H1 (cell line): Measurements from ENCODE around the gene CCDC51. TPM values are rescaled to one million over a fixed set of nuclear protein-coding genes. Genes with fewer than 3 reads are reported as not detected.

Experiments
- CTCF ChIA-PET: fragments of 300-600 bp; sonication (Branson Sonifier 250); formaldehyde crosslinking; loops from one replicate; lab custom pipeline; 2021; ENCODE audit not compliant: partially characterized antibody; lab: Charles Lee
- POLR2A ChIA-PET: fragments of 300-600 bp; sonication (Branson Sonifier 250); formaldehyde crosslinking; loops from one replicate; lab custom pipeline; 2021; ENCODE audit warnings: inconsistent platforms; ENCODE audit not compliant: partially characterized antibody; lab: Charles Lee
- DNase-seq, 2 experiments: peaks; one replicate each; pipeline versions ENCODE4 v3.0.0 to v3.0.0-alpha.2; 2010 to 2022; ENCODE audit warnings: low spot score in 2 of 2, low read depth in 1 of 2, mixed read lengths in 1 of 2
- FAIRE-seq: peaks from 2 replicates; lab custom pipeline; 2011; peaks lifted over from hg19 to GRCh38; lab: Jason Lieb, UNC
- H2AFZ ChIP-seq: 2 replicates; pipeline ENCODE4 v1.8.1; 2012; ENCODE audit warnings: low read length, inconsistent platforms
- H2AK5ac ChIP-seq: 2 replicates; pipeline ENCODE4 v1.6.1; 2013; ENCODE audit warnings: low read depth, low read length
- H2BK120ac ChIP-seq: replicated peaks from 2 replicates; pipeline ENCODE3; 2013; ENCODE audit warnings: low read depth, low read length, inconsistent platforms
- H2BK12ac ChIP-seq: 2 replicates; pipeline ENCODE4 v1.6.1; 2013; ENCODE audit warnings: low read depth, low read length
- H2BK15ac ChIP-seq: 2 replicates; pipeline ENCODE4 v1.6.1; 2013; ENCODE audit warnings: low read length
- H2BK20ac ChIP-seq: 2 replicates; pipeline ENCODE4 v1.6.1; 2013; ENCODE audit warnings: low read length
- H2BK5ac ChIP-seq: 2 replicates; pipeline ENCODE4 v1.6.1; 2013; ENCODE audit warnings: low read depth, low read length
- H3K14ac ChIP-seq: 2 replicates; pipeline ENCODE4 v1.6.1; 2013; ENCODE audit warnings: inconsistent platforms; ENCODE audit not compliant: insufficient read length
- H3K18ac ChIP-seq: 2 replicates; pipeline ENCODE4 v1.6.1; 2013; ENCODE audit warnings: low read length; ENCODE audit errors: extremely low read depth
- H3K23ac ChIP-seq: 2 replicates; pipeline ENCODE4 v1.6.1; 2013; ENCODE audit warnings: inconsistent platforms; ENCODE audit not compliant: insufficient read length
- H3K23me2 ChIP-seq: 2 replicates; pipeline ENCODE4 v1.6.1; 2013; ENCODE audit warnings: low read depth, low read length
- H3K27ac ChIP-seq: 2 replicates; pipeline ENCODE4 v1.6.1; 2011; ENCODE audit warnings: low read depth, low read length, inconsistent platforms
- H3K27me3 ChIP-seq, 4 experiments: replicated peaks in 1 of 4; 1 replicate in 1 of 4; 2 replicates in 3 of 4; pipeline versions ENCODE4 v1.6.1 to v1.8.1; 2011 to 2013; ENCODE audit warnings: low read length in 3 of 4, mild to moderate bottlenecking in 3 of 4, inconsistent platforms in 2 of 4, mixed read lengths in 2 of 4, moderate library complexity in 1 of 4; ENCODE audit not compliant: control insufficient read depth in 3 of 4, insufficient read depth in 3 of 4; ENCODE audit errors: extremely low read depth in 1 of 4
- H3K36me3 ChIP-seq, 4 experiments: 2 replicates each; pipeline versions ENCODE4 v1.6.1 to v1.8.1; 2011 to 2013; ENCODE audit warnings: mild to moderate bottlenecking in 4 of 4, low read length in 3 of 4, moderate library complexity in 2 of 4, control low read depth in 1 of 4, inconsistent platforms in 1 of 4; ENCODE audit not compliant: insufficient read depth in 4 of 4, control insufficient read depth in 2 of 4
- H3K4ac ChIP-seq: replicated peaks from 2 replicates; pipeline ENCODE3; 2013; ENCODE audit warnings: low read length, low read depth, mixed read lengths, inconsistent platforms; ENCODE audit not compliant: insufficient read length
- H3K4me1 ChIP-seq, 4 experiments: replicated peaks in 1 of 4; 1 replicate in 1 of 4; 2 replicates in 3 of 4; pipeline versions ENCODE4 v1.6.1 to v1.8.1; 2011 to 2013; ENCODE audit warnings: low read length in 3 of 4, inconsistent platforms in 2 of 4, mixed read lengths in 1 of 4; ENCODE audit not compliant: insufficient read depth in 4 of 4, control insufficient read depth in 3 of 4
- H3K4me2 ChIP-seq, 2 experiments: 2 replicates each; pipeline versions ENCODE4 v1.6.1 to v1.8.1; 2011 to 2013; ENCODE audit warnings: low read depth in 2 of 2, low read length in 2 of 2, control low read depth in 1 of 2, inconsistent platforms in 1 of 2, mild to moderate bottlenecking in 1 of 2; ENCODE audit not compliant: insufficient read depth in 1 of 2
- H3K4me3 ChIP-seq, 4 experiments: fragments of 200-600, 300-600 bp in 1 of 4; sonication (generic), shearing (Covaris generic), sonication (Bioruptor Twin) in 1 of 4; 2 replicates each; pipeline versions ENCODE4 v1.5.1 to v1.8.1; 2011 to 2016; ENCODE audit warnings: low read length in 4 of 4, low read depth in 3 of 4, control low read depth in 2 of 4, inconsistent platforms in 2 of 4, mild to moderate bottlenecking in 2 of 4, mixed read lengths in 1 of 4, moderate library complexity in 1 of 4; ENCODE audit not compliant: insufficient read depth in 2 of 4; ENCODE audit errors: extremely low read depth in 1 of 4
- H3K56ac ChIP-seq: replicated peaks from 2 replicates; pipeline ENCODE3; 2013; ENCODE audit warnings: low read depth, mild to moderate bottlenecking, mixed read lengths, low read length, inconsistent platforms; ENCODE audit not compliant: insufficient read length
- H3K79me1 ChIP-seq: 2 replicates; pipeline ENCODE4 v1.6.1; 2013; ENCODE audit warnings: low read depth, low read length, control low read depth
- H3K79me2 ChIP-seq, 2 experiments: 2 replicates each; pipeline versions ENCODE4 v1.6.1 to v1.8.1; 2012 to 2013; ENCODE audit warnings: low read length in 2 of 2, mild to moderate bottlenecking in 2 of 2, inconsistent platforms in 1 of 2; ENCODE audit not compliant: insufficient read depth in 2 of 2, control insufficient read depth in 1 of 2
- H3K9ac ChIP-seq, 4 experiments: replicated peaks in 1 of 4; 1 replicate in 1 of 4; 2 replicates in 3 of 4; pipeline versions ENCODE4 v1.6.1 to v1.8.1; 2011 to 2013; ENCODE audit warnings: low read depth in 3 of 4, low read length in 3 of 4, control low read depth in 2 of 4, mild to moderate bottlenecking in 2 of 4, moderate library complexity in 2 of 4, inconsistent platforms in 1 of 4; ENCODE audit errors: extremely low read depth in 1 of 4
- H3K9me3 ChIP-seq, 2 experiments: 2 replicates each; pipeline versions ENCODE4 v1.6.1 to v1.8.1; 2012 to 2013; ENCODE audit warnings: mild to moderate bottlenecking in 2 of 2, moderate library complexity in 2 of 2, control low read depth in 1 of 2, inconsistent platforms in 1 of 2, low read depth in 1 of 2, low read length in 1 of 2, mixed read lengths in 1 of 2; ENCODE audit not compliant: insufficient read depth in 2 of 2
- H4K20me1 ChIP-seq, 2 experiments: replicated peaks in 1 of 2; 2 replicates each; pipeline versions ENCODE3 to v1.8.1; 2011 to 2013; ENCODE audit warnings: inconsistent platforms in 2 of 2, low read length in 2 of 2, mild to moderate bottlenecking in 1 of 2; ENCODE audit not compliant: insufficient read depth in 2 of 2, control insufficient read depth in 1 of 2
- H4K5ac ChIP-seq: 2 replicates; pipeline ENCODE4 v1.6.1; 2013; ENCODE audit warnings: low read length, low read depth, mixed read lengths, inconsistent platforms; ENCODE audit not compliant: insufficient read length
- H4K8ac ChIP-seq: 2 replicates; pipeline ENCODE4 v1.8.0; 2013; ENCODE audit warnings: mild to moderate bottlenecking, moderate library complexity, low read length, inconsistent platforms; ENCODE audit not compliant: insufficient read depth; ENCODE audit errors: extremely low read depth
- H4K91ac ChIP-seq: replicated peaks from 2 replicates; pipeline ENCODE3; 2013; ENCODE audit warnings: low read length, mixed read lengths, inconsistent platforms; ENCODE audit not compliant: insufficient read length
- ATF2 ChIP-seq: IDR thresholded peaks from 2 replicates; pipeline ENCODE4 v1.6.1; 2012; ENCODE audit warnings: low read length, inconsistent platforms
- CBX5 ChIP-seq: fragments of 300-800, 300-1000 bp; sonication (generic); IDR thresholded peaks from 2 replicates; pipeline ENCODE4 v1.7.1; 2016; ENCODE audit warnings: antibody characterized with exemption, low read length, low read depth
- CHD1 ChIP-seq: IDR thresholded peaks from 2 replicates; pipeline ENCODE4 v1.6.1; 2012; ENCODE audit warnings: low read depth, low read length, improper control_type of control experiment
- CREB1 ChIP-seq: IDR thresholded peaks from 2 replicates; pipeline ENCODE4 v1.6.1; 2012; ENCODE audit warnings: inconsistent platforms
- EGR1 ChIP-seq: IDR thresholded peaks from 2 replicates; pipeline ENCODE4 v1.6.1; 2011; ENCODE audit warnings: low read depth, low read length, borderline replicate concordance
- KDM4A ChIP-seq: IDR thresholded peaks from one replicate; pipeline ENCODE4 v1.7.1; 2012; ENCODE audit warnings: low read depth, mild to moderate bottlenecking, moderate library complexity, low read length, inconsistent platforms; ENCODE audit not compliant: severe bottlenecking
- POU5F1 ChIP-seq: IDR thresholded peaks from 2 replicates; pipeline ENCODE4 v1.6.1; 2011; ENCODE audit warnings: low read depth, mild to moderate bottlenecking, low read length, moderate library complexity
- SP4 ChIP-seq: IDR thresholded peaks from 2 replicates; pipeline ENCODE4 v1.6.1; 2012; ENCODE audit warnings: low read length, inconsistent platforms
- TBP ChIP-seq: IDR thresholded peaks from 2 replicates; pipeline ENCODE4 v1.6.1; 2011; ENCODE audit warnings: low read depth, low read length, improper control_type of control experiment
- USF2 ChIP-seq: IDR thresholded peaks from 2 replicates; pipeline ENCODE4 v1.6.1; 2011; ENCODE audit warnings: low read length, improper control_type of control experiment
- WGBS, 2 experiments: shearing (Covaris generic) in 1 of 2; methylation state at CpG; one replicate each; pipeline versions ENCODE4 v1.1.6 to v1.1.7; 2013 to 2015; ENCODE audit warnings: low lambda C conversion rate in 2 of 2, mixed read lengths in 2 of 2, inconsistent platforms in 1 of 2, low coverage in 1 of 2, missing lambda C conversion rate in 1 of 2; ENCODE audit not compliant: insufficient replicate concordance in 2 of 2, insufficient coverage in 1 of 2, insufficient read length in 1 of 2; ENCODE audit errors: extremely low coverage in 1 of 2, missing lambda C conversion rate in 1 of 2; 5-methylcytosine and 5-hydroxymethylcytosine counted together
- polyA plus RNA-seq, 7 experiments: library from polyadenylated mRNA; depleted of rRNA in 3 of 7; stranded (reverse) in 5 of 7; unstranded in 2 of 7; fragments of >200 nt in 5 of 7; fragments of 200-250 nt in 2 of 7; gene quantifications; 1 replicate in 5 of 7; 2 replicates in 1 of 7; 4 replicates in 1 of 7; pipeline versions ENCODE4 v1.2.1 to v1.2.3, GENCODE V29; 2011 to 2013; ENCODE audit warnings: missing spikeins in 2 of 7, mixed read lengths in 2 of 7
- total RNA-seq: library from RNA; stranded (reverse); fragmentation: NEBNext Ultra II Directional; extraction: Animal tissue kit (Norgen Biotek cat#: 25700); gene quantifications from 2 replicates; pipeline ENCODE4 v1.2.1, GENCODE V29; 2021
- TF ChIP-seq, protein P1 (sequence below): IDR thresholded peaks from 2 replicates; pipeline ENCODE4 v1.6.1; 2012; ENCODE audit warnings: inconsistent platforms

The CCDC51 gene
- total and polyA plus RNA-seq, 2 of the 8 experiments (the other 6 are each of a cell fraction or from before 2014, with no cell fraction given): 21.3 to 21.4 TPM

GRCh38 chr3:48405343-48405881 lies 34.5 kb downstream of the CCDC51 start:
- no peak overlapping the region for H2BK120ac ChIP-seq
- H4K8ac ChIP-seq: no peak overlapping the region; the same call in 1 of the 2 replicates
- no peak overlapping the region for H3K4me3 ChIP-seq
- no peak for FAIRE-seq
- H3K23ac ChIP-seq: no peak overlapping the region
- no peak overlapping the region for H2AK5ac ChIP-seq
- POLR2A ChIA-PET: interaction anchor here (20.2 kb wide), 1 partner anchor 17 kb away, joined by 650 read pairs; the partner anchor contains the start of gene PLXNB1
- no peak for DNase-seq
- no peaks in the 10 kb centered on the region for H3K79me1 ChIP-seq
- TF ChIP-seq CHD1 (no peak), TBP (no peak), CBX5 (no peak), KDM4A (no peak), USF2 (no peak), POU5F1 (no peak), EGR1 (no peak), SP4 (no peak), CREB1 (no peak), ATF2 (no peak)
- TF ChIP-seq, protein P1, sequence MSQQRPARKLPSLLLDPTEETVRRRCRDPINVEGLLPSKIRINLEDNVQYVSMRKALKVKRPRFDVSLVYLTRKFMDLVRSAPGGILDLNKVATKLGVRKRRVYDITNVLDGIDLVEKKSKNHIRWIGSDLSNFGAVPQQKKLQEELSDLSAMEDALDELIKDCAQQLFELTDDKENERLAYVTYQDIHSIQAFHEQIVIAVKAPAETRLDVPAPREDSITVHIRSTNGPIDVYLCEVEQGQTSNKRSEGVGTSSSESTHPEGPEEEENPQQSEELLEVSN: no peak
- TF ChIP-seq, all 59 proteins: peak for 0
- Histone ChIP-seq H3K4ac (no peak overlapping the region), H2BK5ac (no peak overlapping the region), H3K4me2 (no peak overlapping the region), H3K56ac (no peak overlapping the region), H4K5ac (no peak overlapping the region), H3K9ac (no peak overlapping the region), H3K4me1 (no peaks in the 10 kb centered on the region), H3K9me3 (no peaks in the 10 kb centered on the region), H4K20me1 (peaks cover 5 to 21% of the 10 kb centered on the region in 2 experiments), H2BK12ac (no peak overlapping the region), H3K36me3 (peaks cover 38 to 67% (median 61%) of the 10 kb centered on the region in 4 experiments), H3K14ac (no peak overlapping the region), H3K27me3 (no peaks in the 10 kb centered on the region), H3K27ac (no peak overlapping the region), H3K23me2 (no peaks in the 10 kb centered on the region), H2BK20ac (no peak overlapping the region), H3K79me2 (no peaks in the 10 kb centered on the region), H3K18ac (no peak overlapping the region), H2AFZ (no peak overlapping the region), H2BK15ac (no peak overlapping the region), H4K91ac (no peak overlapping the region)
- CTCF ChIA-PET: interaction anchor here (1.0 to 9.2 kb wide), 5 partner anchors 11 to 143 kb away, joined by 3 to 220 read pairs (median 8); no protein-coding TSS in a partner anchor
- WGBS, 2 experiments: 92% methylated on average over 13 of the region's 13 CpGs; no CpG with 5 or more reads in 1 of the 2 experiments
